Left lobe of liver (tissue), 2 donors: ENCODE results near the gene ACTR3. TPM values are rescaled to one million over a fixed set of nuclear protein-coding genes. Genes with fewer than 3 reads are reported as not detected.

ENCODE experiments used
- ATAC-seq: fragments of 200-7000 bp; cut with Tn5 transposase; one replicate; pipeline ENCODE4 v1.9.1; 2020; ENCODE audit warnings: mild to moderate bottlenecking, moderate library complexity
- DNase-seq: peaks from one replicate; pipeline ENCODE4 v3.0.0-alpha.2; 2020; ENCODE audit warnings: low spot score
- total RNA-seq: library from RNA; stranded (reverse); gene quantifications from one replicate; pipeline ENCODE4 v1.2.1, GENCODE V29; 2021
- donor health status: DM: no; HTN: no; CAD: no; lungs with moderate emphysema.
- donor health status: DM: no; HTN: yes; CAD: no.

Gene ACTR3
- total RNA-seq, 1 donor from 2014 or later = 64.3 TPM

DNA sequence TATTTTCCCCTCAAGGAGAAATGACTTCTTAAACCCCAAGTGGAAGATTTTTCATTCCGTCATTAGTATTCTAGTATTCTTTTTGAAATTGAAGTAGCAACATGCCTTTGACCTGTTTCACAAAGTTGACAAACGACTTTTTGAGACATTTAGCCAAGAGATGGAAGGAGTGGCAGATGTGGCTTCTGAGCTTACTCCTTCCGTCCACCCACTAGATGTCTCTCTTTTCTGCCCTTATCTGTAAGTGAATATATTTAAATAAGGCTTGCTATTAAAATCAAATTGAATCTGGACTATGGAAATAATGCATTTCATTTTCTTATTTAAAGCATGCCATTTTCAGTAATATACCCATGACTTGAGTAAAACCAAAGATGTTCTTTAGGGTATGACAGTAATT is 74.1 kb downstream of the ACTR3 start:
- ATAC-seq (no peak), DNase-seq (no peak)

DNA sequence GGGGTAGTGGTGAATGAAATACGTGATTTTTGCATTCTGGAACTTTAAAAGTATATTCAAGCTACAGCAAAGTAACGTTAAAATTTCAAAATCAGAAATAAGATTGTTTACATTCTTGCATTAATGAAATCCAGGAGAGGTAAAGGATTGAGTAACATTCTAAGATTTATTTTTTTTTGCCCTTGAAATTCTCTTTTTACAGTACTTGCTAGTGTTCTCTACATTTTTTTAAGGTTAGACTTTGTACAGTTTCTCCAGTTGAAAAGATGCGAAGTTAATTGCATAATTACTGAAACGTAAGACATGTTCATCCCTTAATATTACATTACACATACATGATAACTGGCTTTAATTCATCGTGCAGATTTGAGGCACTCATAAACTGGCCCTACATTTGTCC is 74.5 kb downstream of the ACTR3 start:
- DNase-seq (no peak), ATAC-seq (no peak)

DNA sequence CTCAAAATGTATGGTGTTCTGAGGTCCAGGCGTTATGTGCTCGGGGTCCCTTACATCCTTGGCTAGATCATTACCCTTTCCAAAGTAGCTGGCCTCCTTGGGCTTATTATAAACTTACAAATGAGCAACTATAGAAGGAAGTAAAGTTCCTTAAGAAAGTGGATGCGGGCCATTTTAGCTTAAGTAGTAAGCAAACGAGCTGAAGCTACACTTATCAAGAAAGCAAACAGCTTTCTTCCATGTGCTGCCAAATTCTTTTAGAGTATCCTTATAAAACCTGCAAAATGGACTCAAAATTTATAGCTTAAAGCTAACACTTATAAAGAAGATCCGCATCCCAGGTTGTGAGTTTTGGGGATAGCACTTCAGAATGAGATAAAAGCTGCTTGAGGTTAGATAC is 75.3 kb downstream of the ACTR3 start:
- DNase-seq (no peak), ATAC-seq (no peak)

DNA sequence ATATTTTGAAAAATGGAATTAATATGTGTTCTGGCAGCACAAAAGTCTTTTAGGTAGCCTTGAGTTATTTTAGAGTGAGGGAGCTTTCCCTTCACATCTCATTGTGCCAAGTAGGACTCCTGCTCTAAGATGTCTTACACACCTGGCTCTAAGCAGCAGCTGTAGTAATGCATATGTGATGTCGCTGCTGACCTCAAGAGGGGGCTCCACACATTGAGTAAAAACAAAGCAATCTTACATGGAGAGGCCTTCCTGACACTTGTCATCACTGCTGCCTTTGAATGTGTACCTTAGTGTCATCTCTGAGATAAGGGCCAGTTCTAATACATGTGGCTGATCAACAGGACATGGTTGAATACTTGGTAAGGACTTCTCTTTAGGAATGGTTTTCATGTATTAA is 75.8 kb downstream of the ACTR3 start:
- DNase-seq (no peak), ATAC-seq (peak; percentile 72)

DNA sequence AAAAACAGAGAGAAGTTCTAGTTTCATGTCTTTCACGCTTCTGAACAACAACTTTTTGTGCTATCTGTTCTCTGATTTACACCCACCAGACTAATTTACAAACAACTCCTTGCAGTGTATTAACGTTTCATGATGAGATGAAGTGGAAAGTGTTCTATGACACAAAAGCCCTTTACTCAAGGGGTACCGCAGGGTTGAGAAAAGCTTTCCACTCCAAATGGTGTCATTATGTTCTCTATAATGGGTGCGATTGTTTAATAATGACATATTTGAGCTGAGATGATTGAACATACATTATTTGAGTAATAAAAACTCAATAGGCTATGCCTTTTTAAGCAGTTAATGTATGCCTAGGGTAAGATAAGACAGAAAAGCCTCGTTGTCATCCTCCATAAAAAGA is 76.3 kb downstream of the ACTR3 start:
- ATAC-seq (no peak), DNase-seq (no peak)

DNA sequence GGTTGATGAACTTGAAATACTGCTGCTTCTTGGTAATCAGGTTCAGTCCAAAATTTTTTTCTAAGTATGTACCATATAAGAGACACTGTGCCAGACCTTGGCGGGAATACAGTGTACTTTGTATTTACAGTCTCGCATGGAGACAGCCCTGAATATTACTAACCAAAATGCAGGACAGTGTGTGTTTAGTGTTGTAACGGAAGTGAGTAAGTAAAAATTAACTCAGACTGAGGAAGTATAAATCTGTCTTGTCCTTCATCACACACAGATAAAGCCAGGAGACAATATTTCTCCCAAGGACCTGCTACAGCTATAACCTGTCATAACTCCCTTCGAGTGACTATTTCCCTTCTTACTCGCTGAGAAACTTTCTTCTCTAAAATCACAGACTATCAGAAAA is 76.9 kb downstream of the ACTR3 start:
- DNase-seq (no peak), ATAC-seq (peak; percentile 62)

DNA sequence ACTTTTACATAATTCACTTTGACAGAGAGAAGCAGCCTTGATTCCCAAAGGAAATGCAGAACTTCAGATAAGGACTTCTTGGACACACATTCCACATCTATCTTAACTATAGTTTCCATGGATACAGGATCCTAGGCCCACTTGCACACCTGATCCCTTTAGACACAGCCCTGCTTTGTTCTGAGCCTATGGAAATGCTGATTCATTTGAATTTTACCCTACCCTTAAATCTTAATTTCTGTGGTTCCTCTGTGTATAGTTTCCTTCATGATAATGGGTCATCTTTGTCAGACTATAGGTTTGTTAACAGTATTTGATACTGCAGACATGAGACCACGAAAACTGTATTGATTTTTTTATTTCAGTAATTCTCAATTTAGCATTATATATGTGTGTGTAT is 77.4 kb downstream of the ACTR3 start:
- ATAC-seq (no peak), DNase-seq (no peak)

DNA sequence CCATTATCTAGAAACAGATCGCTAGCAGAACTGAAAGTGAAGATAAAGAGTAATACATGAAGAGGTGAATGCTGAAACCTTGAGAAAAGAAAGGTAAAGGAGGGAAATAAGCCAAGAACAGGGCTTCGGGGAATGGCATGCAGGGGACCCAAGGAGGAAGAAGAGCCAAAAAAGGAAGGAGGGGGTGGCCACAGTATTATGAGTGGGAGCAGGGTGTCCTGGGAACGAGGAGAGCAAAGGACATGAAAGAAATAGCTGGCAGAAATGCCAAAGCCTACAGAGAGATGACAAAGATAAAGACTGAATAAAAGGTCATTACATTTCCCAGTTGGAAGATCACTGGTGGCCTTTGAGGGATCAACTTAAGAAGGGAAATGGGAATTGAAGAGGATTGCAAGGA is 82.9 kb downstream of the ACTR3 start:
- DNase-seq (no peak), ATAC-seq (no peak)

DNA sequence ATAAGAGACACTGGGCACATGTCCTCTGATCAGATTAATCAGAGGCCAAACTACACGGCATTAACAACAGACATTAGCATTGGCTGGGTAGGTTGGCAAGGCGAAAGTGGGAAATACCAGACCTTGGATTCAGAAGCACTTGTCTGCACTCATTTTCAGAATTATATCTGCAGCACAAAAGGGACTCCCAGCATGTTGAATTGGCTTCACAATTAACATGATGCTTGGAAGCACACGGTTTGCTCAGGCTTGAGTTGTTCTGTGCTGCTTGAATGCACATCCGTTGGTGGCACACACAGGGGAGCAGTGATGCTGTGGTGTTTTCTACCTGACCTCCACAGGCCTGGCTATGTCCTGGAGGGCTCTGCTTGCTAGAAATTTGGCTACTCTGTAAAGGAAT is 83.9 kb downstream of the ACTR3 start:
- DNase-seq (no peak), ATAC-seq (no peak)

DNA sequence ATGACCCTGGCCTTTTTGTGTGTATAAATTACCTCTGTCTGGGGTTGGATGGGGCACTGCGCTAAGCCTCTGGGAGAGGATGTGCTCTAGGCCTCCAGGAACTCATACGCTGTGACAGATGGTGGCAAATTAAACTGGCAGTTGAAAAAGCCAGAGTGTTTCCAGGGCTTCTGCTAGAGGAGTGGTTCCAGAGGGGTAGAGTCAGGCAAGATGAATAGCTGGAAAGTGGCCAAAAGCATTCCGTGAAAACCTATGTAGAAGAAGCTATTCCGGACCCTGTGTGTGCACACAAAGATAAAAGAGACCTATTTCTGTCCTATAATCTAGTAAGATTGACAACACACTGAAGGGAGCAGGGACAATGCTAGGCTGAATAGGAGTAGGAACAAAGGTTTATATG is 84.8 kb downstream of the ACTR3 start:
- no peak for ATAC-seq
- no peak for DNase-seq

DNA sequence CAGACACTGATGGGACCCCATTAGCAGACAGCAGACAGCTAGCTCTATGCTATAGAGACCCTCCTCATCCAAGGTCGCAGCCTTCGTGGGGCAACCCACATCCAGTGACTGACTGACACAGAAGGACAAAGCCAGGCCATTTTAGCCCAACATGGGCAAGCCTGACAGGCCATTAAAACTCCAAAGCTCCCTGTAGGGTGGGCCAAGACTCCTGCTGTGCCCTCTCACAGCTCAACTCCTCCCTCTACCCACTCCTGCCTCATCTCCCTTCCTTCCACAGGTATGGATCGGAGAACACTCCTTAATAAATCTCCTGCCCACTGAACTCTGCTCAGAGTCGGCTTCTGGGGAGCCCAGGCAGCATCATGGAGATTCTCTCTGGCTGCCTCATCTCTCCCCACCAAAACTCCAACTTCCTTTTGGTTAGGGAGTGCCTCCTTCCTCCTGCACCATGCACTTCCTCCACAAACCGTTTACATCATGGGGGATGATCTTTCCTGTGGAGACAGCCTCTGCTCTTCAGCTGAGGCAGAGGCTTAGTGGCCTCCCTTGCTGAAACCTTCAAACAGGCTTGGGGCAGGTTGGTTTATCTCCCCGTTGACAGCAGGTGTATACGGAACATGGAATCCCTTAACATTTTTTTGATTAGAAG is 86.5 kb downstream of the ACTR3 start:
- no peak for ATAC-seq

DNA sequence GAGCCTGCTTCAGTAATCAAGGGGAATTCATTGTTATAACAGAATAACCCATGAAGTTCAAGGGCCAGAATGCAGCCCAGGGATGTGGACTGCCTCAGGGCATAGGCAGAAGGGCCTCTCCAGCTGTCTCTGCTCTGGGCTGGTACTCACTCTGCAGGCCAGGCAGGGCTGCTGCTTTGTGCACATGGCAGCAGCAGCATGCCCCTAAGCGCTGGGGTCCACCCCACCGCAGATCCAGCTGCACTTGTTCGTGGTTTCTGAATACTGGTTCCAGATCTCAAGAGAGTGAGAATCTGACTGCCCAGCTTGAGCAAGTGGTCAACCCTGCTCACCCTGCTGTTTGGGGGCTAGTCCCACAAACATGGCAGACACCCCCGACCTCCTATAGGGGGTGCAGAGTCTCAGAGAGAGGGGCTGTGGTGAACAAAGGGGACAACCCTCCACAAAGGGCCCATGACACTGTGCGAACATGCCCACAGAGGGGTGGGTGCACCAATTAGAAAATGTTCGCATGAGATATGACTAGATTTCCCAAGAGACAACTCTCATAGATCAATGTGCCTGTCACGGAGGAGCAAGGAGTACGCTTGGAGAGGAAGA is 87.3 kb downstream of the ACTR3 start:
- ATAC-seq (peak; percentile 19), DNase-seq (no peak)

More for the DNA sequence above, 86.5 kb downstream of the ACTR3 start:
- DNase-seq = no peak

DNA sequence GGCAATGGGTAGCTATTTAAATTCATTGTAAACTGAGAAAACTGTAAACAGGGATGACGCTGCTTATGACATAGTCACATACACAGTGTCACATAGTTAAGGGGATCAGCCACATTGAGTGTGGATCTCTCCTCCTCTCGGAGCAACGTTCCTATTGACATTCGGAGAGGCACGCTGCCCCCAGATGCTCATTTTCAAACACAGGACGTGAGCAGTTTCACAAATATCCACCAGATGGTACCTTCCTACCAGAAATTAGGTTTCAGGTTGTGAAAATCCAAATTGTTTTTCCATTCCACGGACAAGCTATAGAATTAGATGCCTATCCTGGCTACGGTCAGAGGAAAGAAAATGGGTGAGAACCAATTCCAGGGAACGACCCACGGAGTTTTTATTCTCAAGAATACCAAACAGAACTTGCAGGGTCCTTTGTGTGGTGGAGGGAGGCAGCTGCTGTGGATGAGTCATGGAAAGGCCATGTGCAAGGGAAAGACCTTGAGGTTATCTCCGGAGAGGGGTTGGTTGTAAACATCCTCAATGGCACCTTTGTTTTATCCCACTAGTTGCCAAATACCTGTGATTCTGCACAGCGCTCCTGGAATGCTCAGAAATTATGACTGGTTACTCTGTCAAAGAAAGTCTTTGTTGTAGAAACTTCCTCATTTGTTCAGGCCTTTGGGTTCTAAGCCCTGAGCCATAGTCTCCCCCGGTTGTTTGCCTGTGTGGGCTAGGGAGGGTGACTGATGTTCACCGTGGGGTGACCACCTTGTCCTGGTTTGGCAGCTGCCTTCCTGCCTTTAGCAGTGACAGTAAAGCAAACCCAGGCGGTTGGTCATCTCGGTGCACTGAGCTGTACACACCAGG is 88.0 kb downstream of the ACTR3 start:
- DNase-seq (no peak), ATAC-seq (peak; percentile 59)

DNA sequence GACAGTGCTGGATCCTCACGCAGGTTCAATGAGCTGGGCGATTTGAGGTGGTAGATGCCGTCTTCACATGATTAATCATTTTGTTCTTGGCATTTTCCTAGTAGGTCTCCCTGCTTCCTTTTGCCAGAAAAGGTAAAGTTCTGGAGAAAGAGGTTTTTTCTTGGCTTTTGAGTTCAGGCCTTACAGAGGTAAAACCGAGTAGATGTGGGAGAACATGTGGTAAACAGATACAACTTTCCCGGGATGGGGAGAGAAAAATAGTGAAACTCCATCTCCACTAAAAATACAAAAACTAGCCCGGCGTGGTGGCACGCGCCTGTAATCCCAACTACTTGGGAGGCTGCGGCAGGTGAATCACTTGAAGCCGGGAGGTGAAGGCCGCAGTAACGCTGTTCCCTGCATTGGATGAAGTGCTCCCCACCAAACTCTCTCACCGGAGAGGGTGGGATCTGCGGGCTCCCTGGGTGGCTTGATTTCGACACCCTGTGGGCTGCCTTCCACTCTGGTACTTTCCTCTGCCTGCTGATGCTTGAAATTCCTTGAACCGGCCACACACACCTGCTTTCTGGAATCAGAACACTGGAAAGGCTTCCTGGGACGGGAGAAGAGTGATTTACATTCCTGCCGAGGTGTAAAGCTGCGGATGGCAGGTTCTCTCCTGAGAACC is 88.8 kb downstream of the ACTR3 start:
- DNase-seq (no peak), ATAC-seq (no peak)

DNA sequence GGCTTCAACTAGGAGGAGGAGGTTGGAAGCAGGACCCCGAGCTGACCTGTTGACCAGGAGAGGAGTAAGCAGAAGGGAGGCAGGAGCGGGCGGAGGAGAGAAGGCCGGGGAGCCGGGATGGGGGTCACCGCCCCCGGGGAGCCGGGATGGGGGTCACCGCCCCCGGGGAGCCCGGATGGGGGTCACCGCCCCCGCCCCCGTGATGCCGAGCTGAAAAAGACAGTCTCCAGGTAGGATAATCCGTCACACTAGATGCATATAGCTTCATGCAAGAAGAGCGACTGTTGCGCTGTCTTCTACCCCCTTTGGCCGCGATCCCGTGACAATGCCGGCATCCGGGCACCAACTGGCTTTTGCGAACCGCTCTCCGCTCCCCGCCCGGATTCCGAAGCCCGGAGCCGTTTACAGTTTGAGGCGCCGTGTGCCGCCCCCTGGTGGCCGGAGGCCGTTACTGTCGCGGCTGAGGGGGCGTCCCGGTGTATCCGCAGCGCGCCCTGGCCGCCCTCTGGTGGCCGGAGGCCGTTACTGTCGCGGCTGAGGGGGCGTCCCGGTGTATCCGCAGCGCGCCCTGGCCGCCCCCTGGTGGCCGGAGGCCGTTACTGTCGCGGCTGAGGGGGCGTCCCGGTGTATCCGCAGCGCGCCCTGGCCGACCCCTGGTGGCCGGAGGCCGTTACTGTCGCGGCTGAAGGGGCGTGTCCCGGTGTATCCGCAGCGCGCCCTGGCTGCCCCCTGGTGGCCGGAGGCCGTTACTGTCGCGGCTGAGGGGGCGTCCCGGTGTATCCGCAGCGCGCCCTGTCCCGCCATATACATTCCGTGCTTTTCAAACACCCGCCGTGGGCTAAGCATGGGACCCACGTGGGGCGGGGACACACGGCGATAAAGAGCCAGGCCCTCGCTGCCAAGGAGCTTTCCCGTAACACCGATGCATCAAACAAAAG is 89.6 kb downstream of the ACTR3 start:
- DNase-seq = no peak
- no peak for ATAC-seq

DNA sequence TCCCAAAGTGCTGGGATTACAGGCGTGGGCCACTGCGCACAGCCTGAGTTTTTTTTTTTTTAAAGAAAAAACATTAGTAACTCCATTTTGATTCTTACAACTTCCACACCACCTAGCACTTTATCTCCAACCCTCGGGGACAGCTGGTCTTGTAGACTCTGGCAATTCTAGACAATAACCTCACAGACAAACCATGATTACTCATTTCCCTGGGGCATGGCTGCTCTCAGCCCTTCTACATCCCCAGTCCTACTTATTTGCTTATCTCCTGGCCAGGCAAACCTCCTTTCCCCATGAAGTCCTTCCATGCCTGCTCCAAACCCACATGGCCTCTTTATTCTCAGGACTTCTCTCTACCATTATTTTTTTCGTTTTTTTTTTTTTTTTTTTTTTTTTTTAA is 91.1 kb downstream of the ACTR3 start:
- no peak for DNase-seq
- no peak for ATAC-seq

DNA sequence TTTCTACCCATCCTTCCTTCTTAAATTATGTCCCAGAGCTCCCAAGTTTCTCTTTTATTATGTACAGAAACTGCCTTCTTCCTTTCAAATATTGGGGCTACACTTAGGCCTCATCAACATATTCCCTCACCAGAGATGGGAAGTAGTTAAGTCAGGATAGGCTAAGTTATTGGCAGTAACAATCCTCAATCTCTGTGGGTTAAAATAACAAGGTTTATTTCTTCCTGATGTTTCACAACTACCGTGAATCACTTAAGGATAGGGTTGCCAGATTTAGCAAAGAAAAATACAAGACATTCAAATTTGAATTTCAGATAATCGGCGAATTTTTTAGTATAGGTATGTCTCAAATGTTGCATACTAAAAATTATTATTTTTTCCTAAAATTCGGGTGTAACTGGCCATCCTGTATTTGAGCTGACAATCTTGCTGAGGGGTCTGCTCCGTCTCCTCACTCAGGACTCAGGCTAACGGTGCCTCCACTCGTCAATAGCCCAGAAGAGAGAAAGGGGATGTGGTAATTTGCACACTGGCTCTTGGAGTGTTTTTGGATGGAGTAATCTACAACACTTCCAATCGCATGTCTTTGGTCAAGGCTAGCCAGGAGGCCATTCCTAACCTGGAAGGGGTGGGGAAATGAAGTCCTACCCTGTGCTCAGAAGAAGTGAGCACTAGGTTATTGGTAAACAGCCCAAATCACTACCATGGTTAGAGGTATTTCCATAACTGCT is 91.7 kb downstream of the ACTR3 start:
- no peak for ATAC-seq
- DNase-seq = no peak

DNA sequence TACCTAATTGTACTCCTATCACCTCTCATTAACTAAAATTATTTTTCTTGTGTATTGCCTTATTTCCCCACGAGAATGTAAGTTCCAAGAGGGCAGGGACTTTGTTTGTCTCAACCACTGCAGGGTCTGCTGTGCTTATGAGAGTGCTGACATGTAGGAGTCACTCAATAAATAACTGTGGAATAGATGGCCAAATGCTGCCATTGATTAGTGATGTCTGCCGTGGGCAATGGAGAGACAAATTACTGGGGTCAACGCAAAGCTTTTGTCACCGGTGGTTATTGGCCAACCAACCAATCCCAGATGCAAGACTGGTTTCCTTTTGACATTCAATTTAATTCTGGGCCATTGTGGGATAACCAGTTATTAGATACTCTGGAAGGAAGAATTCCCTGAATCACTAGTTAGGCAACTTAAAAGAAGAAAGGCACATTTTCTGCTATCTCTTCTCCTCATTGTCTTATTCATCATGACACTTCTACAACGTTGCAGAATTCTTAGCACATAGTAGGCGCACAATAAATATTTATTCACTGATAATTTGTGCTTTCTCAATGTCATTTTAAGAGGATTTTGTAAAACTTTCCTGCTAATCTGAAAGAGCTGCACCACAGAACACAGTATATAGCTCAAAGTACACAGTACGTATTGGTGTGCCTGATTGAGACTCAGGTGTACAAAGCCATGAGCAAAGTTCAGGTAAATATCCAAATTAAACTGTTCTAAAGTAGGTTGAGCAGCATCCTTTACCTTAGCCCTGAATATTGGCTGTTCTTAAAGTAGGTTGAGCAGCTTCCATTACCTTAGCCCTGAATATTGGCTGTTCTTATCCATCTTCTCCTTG is 95.9 kb downstream of the ACTR3 start:
- DNase-seq (no peak), ATAC-seq (no peak)

DNA sequence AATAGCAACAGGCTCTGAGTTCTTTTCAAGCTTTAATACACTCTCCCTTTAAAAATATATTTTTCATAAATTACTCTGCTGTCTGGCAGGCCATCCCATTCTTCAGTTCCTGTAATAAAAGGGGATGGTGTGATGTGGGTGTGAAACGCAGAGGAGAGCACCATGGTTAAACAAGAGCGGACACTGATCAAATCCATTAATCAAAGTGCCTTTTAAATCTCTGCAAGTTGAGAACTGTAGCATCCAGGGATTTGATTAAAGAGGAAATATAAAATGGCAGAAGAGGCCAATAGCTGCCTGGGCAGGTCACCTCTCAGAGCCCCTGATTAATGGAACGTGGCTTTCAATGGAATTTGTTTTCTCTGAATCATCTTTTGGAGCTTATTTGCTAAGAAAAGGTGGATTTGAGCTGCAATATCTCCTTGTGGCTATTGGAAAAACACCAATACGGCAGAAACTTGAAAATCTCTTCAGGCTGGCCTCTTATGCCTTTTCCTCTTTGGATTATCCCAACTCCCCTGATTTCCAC is 96.9 kb downstream of the ACTR3 start:
- DNase-seq (no peak), ATAC-seq (no peak)
